GM21515 (cell line): ENCODE data around the gene LGR6.
"Not testable (repeated sequence)": the region's sequence is repeated elsewhere in the genome, so short reads cannot be mapped to it uniquely, and the experiment has no call there.

ENCODE experiments used
- ATAC-seq: cut with Tn5 transposase; IDR thresholded peaks from one replicate; pipeline ENCODE4 v1.9.1; 2021; ENCODE audit not compliant: unreplicated experiment

The LGR6 gene

DNA sequence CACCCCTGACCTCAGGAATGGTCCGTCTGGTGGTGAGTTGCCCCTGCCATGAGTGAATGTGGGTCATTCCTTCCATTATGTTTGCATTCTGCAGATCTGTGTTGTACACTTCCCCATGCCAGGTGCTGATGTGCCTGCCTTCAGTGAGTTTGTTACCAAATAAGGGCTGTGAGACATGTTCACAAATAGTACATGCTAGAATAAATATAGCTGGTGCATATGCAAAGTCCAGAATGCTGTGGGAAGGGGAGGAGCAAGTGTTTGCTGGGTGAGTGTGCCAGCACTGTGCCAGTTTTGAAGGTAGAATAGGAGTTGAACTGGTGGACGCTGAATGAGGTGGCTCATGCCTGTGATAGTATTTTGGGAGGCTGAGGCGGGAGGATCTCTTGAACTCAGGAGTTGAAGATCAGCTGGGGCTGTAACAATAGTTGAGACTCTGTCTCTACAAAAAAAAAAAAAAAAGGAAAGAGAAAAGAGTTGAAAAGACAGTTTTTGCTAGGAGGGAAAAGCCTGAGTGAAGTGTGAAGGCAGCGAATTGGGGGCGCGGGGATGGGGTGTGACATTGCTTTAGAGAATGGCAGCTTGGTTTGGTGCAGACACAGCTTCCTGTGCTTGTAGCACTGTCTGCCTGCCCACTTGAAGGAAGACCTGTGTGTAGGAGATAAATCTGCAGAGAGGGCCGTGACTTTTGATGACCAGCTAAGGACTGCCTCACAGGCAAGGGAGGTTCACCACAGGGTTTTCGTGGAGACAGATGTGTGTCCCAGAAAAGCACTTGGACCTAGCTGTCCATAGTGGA, 61.1 kb downstream of the LGR6 start:
- no peak for ATAC-seq

DNA sequence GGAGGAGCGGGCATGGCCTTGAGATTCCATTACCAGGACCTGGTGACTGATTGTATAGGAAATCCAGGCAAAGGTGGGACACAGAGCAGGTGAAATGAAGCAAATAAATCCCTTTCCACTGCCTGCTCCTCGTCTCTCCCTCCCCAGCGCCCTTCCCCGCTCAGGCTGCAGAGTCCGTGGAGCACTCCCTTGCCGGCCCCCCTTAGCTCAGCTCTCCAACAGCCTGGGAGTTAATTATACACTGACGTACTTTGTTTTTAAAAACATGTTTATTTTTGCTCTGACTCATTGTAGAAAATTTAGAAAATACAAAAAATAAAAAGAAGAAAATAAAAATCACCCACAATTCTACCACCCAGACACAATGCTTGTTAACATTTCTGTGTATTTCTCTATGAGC, 61.7 kb downstream of the LGR6 start:
- no peak for ATAC-seq

- no peak for ATAC-seq
These were observed 66.1 kb downstream of the LGR6 start for GRCh38 chr1:202259705-202260104.

DNA sequence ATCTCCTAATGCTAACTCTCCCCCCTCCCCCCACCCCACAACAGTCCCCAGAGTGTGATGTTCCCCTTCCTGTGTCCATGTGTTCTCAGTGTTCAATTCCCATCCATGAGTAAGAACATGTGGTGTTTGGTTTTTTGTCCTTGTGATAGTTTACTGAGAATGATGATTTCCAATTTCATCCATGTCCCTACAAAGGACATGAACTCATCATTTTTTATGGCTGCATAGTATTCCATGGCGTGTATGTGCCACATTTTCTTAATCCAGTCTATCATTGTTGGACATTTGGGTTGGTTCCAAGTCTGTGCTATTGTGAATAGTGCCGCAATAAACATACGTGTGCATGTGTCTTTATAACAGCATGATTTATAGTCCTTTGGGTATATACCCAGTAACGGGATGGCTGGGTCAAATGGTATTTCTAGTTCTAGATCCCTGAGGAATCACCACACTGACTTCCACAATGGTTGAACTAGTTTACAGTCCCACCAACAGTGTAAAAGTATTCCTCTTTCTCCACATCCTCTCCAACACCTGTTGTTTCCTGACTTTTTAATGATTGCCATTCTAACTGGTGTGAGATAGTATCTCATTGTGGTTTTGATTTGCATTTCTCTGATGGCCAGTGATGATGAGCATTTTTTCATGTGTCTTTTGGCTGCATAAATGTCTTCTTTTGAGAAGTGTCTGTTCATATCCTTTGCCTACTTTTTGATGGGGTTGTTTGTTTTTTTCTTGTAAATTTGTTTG, 67.8 kb downstream of the LGR6 start:
- ATAC-seq = not testable (repeated sequence)

DNA sequence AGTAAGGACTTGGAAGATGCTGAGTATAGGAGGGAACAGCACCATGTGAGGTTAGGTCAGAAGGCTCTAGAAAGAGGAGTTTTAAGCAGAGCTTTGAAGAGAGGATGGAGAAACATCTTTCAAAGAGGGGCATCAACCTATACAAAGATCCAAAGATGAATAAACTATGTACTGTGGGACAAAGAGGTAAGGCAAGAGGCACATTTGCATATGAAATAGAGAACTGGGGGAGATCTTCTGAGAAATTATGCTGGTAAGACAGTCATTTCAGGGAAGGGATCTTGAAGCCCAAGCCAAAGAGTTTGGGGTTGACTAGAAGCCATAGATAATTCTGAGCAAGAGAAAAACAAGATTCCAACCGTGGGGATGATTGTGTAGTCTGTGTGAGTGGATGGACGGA, 70.0 kb downstream of the LGR6 start:
- ATAC-seq = no peak

GRCh38 chr1:202264300-202264699, 70.7 kb downstream of the LGR6 start:
- ATAC-seq = no peak

- no peak for ATAC-seq
These were observed 71.1 kb downstream of the LGR6 start for GRCh38 chr1:202264726-202265125.

- no peak for ATAC-seq
These were observed 72.6 kb downstream of the LGR6 start for GRCh38 chr1:202266061-202266765.

DNA sequence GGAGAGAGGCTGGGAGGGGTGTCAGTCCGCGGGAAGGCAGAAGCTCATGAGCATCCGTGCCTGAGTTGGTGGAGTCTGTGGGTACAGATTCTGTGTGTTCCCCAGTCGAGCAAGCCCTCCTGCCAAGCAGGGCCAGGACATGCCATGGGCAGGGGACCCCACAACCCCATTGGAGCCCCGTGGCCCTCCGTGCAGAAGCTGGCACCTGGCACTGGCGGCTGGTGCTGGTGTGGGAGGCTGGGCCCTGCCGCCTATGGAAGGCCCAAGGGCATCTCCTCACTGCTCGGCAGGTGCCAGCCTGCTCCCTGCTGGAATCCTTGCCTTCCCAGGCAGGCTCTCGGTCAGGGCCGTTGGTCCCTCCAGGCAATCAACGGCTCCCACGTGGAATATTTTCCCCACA, 74.4 kb downstream of the LGR6 start:
- ATAC-seq = no peak

GRCh38 chr1:202268817-202269216, 75.2 kb downstream of the LGR6 start:
- no peak for ATAC-seq

GRCh38 chr1:202270871-202271326, 77.3 kb downstream of the LGR6 start:
- ATAC-seq = no peak

DNA sequence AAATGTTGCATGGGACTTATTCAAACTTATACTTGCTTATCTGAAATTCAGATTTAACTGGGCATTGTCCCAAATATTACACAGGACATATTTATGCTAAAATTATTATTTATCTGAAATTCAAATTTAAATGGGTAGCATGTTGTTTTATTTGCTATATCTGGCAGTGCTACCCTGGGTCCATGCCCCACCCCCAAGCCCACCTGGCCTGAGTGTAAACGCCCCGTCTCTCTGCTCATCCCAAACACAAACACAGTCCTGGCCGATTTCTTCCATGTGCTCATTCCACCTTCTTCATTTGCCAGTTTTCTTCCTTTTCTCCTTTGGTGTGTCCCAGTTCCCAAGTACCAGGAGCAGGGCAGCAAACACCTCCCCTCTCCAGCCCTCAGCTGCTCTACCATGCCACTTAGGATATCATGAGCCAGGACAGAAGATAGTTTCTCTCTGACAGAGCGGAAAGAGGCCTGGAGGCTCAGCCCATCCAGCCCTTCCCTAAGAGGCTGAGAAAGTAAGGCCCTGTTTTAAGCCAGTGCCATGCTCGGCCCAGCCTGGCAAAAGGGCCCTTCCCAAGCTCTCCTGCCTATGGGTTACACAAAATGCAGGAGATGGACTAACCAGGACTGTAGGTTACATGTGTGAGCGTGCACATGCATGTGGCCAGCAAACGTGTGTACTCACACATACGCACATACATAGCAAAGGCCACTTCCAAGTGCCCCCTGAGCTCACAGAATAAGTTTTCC, 78.7 kb downstream of the LGR6 start:
- no peak for ATAC-seq

DNA sequence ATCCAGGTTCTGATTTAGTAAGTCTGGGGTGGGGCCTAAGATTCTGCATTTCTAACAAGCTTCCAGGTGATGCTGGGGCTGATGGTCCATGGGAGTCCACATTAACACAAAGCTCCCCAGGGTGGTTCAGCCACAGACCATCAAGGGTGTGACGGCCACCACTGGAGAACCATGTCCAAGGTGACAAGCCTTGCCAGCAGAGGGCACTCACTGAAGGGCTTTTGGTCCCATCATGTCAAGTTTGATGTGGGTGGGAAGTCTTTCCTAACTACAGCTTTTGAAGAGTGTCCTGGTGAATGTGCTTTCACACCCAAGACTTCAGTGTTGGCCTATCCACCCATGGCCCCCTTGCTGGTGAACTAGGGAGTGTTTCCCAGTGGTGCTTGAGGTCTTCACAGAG, 81.0 kb downstream of the LGR6 start:
- no peak for ATAC-seq

GRCh38 chr1:202275061-202275770, 81.6 kb downstream of the LGR6 start:
- ATAC-seq = no peak

GRCh38 chr1:202276081-202276715, 82.6 kb downstream of the LGR6 start:
- no peak for ATAC-seq

- no peak for ATAC-seq
These were observed 83.3 kb downstream of the LGR6 start for GRCh38 chr1:202276920-202277319.

DNA sequence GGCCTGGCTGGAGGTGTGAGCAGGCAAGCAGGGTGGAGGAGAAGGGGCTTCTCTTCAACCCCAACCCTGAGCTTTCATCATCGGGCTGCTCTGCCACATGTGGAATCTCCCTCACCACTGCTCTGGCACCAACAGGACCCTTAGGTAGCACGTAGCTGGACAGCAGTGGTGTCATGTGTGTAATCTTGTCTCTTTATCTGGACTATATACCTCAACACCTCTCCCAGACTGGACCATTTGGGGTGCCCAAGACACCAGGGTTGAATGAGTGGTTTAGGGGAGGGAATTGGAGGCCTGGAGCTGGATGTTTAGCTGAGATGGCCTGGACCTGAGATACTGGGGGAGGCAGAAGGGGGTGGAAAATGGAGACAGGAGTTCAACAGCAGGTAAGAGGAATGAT, 85.2 kb downstream of the LGR6 start:
- ATAC-seq = no peak

DNA sequence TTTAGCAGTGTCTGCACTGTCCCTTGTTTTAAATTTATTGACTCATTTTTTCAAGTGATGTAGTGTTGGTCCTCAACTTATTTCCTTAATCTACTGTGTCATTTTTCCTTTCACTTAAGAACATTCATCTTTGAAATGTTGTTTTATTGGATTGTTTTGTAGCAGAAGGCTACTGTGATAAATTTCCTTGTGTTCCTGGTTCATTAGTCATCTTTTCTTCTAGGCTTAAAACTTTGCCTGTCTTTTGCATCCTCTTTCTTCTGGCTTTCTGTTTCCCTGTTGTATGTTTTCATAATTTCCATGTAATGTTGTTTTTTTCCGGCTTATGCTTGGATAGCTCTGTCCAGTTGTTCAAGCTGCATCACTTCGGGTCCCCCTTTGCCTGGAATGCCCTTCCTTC, 86.2 kb downstream of the LGR6 start:
- ATAC-seq = no peak

DNA sequence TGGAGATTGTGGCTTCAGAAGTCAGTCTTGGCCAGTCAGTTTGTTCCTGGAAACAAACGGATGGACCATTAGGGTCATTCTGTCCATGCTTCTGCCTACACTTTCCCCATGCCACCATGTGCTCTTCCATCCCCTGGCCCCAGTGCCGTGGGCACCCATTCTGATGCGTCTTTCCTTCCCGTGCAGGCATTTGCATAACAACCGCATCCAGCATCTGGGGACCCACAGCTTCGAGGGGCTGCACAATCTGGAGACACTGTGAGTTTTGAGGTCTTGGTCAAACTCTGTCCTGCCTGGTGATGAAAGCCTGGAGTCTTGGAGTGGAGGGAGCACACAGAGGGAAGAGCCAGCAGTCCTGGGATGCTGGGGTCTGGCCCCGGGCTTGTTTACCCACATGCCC, 87.0 kb downstream of the LGR6 start:
- ATAC-seq = no peak
